ENCODE results near the gene HLF. TPM values are rescaled to one million over a fixed set of nuclear protein-coding genes. Genes with fewer than 3 reads are reported as not detected.
A peak's percentile ranks its signal among the peaks of the same experiment; 100 is the strongest.

Gene HLF
- total RNA-seq, 2 donors from 2014 or later, result 0.11 to 1.8 TPM

DNA sequence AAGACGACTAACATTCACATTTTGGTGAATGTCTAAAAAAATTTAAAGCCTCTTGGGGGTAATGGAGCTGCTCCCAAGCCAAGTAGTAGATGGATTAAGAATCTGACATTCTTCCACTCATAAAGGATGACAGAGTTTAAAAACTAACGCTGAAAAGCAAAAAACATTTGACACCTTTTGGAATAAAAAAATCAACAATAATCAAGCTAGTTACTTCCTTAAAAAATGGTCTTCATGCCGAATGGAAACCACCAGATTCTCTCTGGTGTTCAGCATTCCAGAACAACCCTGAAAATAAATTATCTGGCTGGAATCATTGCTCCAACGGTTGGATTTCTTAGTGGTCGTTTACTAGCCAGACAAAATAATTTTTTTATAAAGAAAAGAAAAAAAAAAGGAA is 18.0 kb downstream of the HLF start:
- DNase-seq (ENCODE audit: low spot score in 2 of 2), result no peak
- ATAC-seq, result no peak
- H3K9me3 Mint-ChIP-seq, result no peaks in the 10 kb centered on the region
- H3K36me3 Mint-ChIP-seq, result no peaks in the 10 kb centered on the region
- no peak overlapping the region for H3K27ac Mint-ChIP-seq

DNA sequence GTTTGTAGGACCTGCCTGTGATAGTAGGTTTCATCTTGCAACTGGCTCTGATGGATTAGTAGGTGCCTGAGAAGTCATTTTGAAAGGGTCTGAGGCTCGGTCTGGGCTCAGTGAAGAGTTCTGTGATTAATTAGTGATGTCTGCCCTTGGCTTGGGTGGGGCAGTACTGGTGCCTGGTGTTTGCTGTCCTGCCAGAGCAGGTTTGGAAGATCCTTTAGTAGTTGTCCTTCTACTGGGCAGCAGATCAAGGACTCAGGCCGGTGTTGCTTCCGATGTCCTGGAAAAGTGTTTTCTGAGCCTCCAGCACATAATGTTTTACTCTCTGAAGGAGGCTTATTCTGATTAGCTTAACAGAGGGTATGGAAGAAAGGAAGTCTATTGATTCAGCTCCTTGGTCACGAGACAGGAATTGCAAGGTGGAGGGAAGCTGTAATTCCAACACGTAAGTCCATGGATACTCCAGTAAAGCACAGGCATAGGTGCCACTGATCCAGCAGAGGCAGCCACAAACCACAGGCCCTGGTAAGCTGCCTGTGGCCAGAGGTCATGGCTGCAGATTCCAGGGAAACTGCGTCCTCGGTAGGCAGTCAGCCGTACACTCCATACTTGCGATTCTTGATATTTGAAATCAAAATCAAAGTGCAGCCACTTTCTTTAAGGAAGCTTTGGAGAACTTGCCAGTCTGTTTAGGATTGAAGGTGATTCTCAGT is 18.7 kb downstream of the HLF start:
- ATAC-seq (no peak), DNase-seq (ENCODE audit: low spot score in 2 of 2) (no peak)
- Mint-ChIP-seq H3K9me3 (no peaks in the 10 kb centered on the region), H3K27ac (no peak overlapping the region), H3K36me3 (no peaks in the 10 kb centered on the region)

DNA sequence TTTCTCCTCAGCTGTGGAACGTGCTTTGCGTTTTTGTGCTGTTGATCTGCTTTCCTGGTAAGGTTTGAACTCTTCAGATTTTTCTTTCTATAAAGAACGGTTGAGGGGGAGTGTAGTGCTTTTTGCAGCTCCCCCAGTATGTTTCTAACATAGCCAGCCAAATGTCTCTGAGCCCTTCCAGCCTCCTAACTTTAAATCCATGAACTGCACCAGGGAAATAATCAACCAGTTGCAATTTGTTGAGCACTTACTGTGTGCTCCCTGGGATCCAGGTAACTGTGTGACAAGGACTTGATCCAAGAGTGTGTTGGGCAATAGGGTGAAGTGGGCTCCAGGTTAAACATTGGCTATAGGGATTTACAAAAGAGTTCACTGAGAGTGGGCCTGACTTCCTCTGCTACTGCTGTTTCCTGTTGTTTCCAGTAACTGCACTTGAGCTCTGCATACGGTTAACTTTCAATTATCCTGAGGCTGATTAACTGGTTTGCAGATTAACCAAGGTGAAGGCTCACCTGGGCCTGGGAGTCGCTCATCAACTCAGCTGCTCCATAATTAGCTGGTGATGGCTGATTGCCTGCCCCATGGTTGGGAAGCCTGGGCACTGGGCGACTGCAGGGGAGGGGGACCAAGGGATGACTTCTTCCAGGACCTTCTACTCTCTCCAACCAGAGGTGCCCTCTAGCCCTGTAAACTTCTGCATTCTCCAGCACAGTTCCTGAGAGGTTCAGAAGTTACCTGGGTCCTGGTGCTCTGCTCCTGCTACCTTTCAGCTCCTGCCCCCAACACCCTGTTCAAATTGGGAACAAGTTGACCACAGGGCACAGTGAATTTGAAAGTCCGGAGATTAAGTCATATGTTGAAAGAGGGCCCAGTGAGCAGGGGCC is 19.5 kb downstream of the HLF start:
- DNase-seq (ENCODE audit: low spot score in 2 of 2), result no peak
- ATAC-seq, result no peak
- Mint-ChIP-seq H3K36me3 (no peaks in the 10 kb centered on the region), H3K9me3 (no peaks in the 10 kb centered on the region), H3K27ac (peak overlapping the region in 1 of 2 donors; percentile 29)

DNA sequence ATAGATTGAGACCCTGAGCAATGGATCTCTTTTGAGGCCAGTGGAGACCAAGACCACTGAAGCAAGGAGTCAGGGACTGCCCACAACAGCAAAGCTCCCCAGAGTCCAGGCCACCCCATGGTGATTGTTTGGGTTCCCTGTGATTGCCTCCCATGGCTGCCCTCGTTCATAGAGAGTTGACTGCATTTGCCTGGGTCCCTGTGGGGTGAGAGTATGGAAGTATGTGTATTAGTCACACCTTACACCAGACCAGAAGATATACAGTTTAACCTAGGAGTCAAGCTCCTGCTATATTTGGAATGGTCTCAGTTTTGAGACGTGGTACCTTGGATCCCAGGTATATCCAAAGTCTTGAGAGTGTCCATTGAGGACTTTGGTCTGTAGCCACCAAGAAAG is 20.2 kb downstream of the HLF start:
- Mint-ChIP-seq H3K27ac (no peak overlapping the region), H3K9me3 (no peaks in the 10 kb centered on the region), H3K36me3 (no peaks in the 10 kb centered on the region)
- no peak for DNase-seq (ENCODE audit: low spot score in 2 of 2)
- no peak for ATAC-seq

DNA sequence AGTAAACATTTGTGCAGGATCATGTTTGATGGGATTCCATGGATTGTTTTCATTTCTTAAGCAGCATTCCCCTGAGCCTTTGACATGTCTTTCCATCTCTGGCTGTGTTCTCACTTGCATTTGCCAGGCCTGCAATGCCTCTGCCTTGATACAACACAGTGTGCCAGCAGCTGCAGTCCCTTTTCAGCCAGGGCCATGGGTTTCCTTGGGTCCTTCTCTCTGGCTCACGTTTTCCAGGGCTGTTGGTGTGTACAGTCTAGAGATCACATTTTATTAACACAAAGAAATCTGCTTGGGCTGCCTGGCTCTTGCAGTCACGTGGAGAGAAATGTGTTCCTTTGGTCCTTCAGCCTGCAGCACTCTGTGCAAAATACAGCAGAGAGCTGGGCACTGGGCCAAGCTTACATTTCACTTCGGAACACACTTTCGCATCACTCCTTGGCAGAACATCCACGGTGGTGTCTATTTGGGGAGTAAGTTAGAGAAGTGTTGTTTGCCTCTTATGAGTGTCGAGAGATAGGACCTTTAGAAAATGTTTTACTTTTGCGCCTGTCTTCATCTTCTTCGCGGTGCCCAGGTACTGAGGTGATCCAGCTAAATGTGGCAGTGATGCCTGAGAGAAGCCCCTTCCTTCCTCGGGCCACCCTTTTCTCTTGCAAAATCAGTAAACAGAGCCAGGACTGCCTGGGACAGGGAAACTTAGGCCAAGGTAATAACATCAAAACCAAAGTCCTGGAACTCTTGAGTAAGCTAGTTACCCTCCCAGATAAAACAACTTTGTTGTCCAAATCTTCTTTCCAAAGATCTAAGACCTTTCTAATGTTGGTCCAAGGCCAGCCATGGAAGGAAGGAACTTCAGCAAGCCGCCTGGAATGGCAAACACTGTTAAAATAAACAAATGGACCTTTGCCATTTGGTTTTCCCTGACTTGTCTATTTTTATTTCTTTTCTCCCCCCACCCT is 20.9 kb downstream of the HLF start:
- Mint-ChIP-seq H3K27ac (no peak overlapping the region), H3K36me3 (no peaks in the 10 kb centered on the region), H3K9me3 (no peaks in the 10 kb centered on the region)
- DNase-seq (ENCODE audit: low spot score in 2 of 2) (no peak), ATAC-seq (no peak)

DNA sequence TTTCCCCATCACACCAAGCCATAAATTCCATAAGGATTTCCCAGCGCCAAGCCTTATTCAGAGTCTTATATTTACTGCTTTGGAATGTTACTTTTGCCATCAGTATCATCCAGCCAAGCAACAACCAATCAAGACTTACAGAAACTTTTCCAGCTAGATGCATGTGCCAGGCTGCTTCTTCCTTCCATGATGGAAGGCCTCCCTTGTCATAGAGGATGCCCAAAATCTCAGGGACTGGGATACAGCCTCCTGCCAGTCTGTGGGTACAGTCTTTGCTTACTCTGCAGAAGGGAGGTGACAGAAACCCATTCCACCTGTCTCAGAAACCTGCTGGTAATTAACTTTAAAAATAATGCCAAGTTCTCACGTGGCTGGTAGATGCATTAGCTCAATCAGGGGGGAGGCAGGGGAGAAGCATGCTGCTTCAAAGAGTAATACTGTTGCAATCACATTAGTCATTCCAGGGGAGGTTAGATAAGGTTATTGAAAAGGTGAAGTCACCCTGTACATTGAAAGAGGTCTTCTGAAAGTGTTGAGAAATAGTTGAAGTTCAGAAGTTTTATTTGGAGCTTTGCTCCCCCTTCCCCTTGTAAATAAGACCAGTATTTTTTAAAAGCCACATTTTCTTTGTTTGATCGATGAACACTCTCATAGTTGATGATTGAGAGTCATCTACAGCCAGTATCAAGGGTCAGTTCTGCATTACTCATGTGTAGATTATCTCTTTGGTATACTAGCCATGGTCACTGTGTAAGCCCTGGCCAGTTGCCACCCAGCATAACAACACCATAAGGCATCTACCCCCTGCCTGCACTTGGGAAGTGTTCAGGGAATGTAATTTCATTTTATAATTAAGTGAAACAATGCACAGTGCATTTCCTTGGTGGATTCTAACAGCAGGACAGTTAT is 22.2 kb downstream of the HLF start:
- Mint-ChIP-seq H3K36me3 (no peaks in the 10 kb centered on the region), H3K9me3 (no peaks in the 10 kb centered on the region), H3K27ac (no peak overlapping the region)
- ATAC-seq, result peak in 1 of 2 donors; percentile 46
- DNase-seq (ENCODE audit: low spot score in 2 of 2), result no peak

DNA sequence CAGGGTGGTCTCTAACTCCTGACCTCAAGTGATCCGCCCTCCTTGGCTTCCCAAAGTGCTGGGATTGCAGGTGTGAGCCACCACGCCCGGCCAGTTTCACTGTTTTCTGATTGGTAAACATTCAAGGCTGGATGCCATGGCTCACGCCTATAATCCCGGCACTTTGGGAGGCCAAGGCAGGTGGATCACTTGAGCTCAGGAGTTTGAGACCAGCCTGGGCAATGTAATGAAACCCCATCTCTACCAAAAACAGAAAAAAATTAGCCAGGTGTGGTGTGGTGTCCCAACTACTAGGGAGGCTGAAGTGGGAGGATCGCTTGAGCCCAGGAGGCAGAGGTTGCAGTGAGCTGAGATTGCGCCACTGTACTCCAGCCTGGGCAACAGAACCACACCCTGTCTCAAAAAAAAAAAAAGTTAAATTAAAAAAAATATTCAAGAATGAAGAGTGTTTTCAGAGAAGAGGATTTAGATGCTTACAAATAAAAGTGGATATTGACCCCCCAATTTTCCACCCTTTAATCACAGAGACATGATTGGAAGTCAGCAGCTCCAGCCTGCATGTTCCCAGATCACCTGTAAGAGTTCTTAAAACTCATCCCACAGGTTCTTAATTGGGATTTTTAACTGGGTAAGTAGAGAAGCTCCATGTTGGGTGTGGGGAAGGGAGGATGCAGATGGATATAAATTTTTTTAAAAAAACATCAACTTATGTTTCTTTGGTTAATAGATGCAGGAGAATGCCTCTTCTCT is 23.8 kb downstream of the HLF start:
- Mint-ChIP-seq H3K36me3 (no peaks in the 10 kb centered on the region), H3K27ac (no peak overlapping the region), H3K9me3 (no peaks in the 10 kb centered on the region)
- DNase-seq (ENCODE audit: low spot score in 2 of 2) (no peak), ATAC-seq (no peak)

DNA sequence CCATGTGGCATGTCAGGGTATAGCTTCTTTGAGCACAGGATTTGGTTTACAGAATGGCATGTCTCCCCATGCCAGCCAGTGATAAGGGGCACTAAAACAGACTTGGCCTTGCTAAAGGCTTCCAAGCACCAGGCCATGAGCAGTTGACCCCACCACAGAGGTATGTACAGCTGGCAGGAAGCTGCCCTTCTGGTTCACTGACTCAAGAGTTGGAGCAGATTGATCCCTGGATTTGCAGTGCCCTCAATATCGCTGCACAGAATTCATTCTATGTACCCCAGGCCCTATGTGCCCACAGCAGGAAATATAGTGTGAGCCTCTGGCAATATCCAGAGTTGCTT is 24.3 kb downstream of the HLF start:
- Mint-ChIP-seq H3K36me3 (no peaks in the 10 kb centered on the region), H3K9me3 (no peaks in the 10 kb centered on the region), H3K27ac (no peak overlapping the region)
- DNase-seq (ENCODE audit: low spot score in 2 of 2) (no peak), ATAC-seq (no peak)

DNA sequence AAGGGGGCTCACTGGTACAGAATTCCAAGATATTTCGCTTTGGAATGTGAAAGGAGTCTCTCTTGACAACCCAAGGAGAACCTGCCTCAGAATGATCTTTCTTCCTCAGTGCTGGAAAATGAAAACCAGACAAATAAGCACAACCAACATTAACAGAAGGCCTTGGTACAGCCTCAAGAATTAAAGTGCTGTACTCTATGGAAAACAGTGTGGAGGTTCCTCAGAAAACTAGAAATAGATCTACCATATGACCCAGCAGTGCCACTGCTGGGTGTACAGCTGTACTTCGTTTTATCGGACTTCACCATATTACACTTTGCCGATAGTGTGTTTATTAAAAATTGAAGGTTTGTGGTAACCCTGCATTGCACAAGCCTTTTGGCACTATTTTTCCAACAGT is 25.2 kb downstream of the HLF start:
- no peak overlapping the region for H3K27ac Mint-ChIP-seq

DNA sequence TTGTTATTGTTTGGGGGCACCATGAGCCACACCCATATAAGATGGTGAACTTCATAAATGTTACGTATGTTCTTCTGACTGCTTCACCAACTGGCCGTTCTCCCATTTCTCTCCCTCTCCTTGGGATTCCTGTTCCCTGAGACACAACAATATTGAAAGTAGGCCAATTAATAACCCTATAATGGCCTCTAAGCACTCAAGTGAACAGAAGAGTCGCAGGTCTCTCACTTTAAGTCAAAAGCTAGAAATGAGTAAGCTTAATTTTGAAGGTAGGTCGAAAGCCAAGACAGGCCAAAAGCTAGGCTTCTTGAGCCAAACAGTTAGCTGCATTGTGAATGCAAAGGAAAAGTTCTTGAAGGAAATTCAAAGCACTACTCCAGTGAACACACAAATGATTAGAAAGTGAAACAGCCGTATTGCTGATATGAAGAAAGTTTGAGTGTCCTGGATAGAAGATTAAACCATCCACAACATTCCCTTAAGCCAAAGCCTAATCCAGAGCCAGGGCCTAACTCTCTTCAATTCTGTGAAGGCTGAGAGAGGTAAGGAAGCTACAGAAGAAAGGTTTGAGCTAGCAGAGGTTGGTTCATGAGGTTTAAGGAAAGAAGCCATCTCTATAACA is 25.8 kb downstream of the HLF start:
- ATAC-seq (no peak), DNase-seq (ENCODE audit: low spot score in 2 of 2) (no peak)
- Mint-ChIP-seq H3K36me3 (no peaks in the 10 kb centered on the region), H3K27ac (no peak overlapping the region), H3K9me3 (no peaks in the 10 kb centered on the region)

More for the DNA sequence above, 25.2 kb downstream of the HLF start:
- ATAC-seq (no peak), DNase-seq (ENCODE audit: low spot score in 2 of 2) (no peak)
- H3K36me3 Mint-ChIP-seq, result no peaks in the 10 kb centered on the region
- H3K9me3 Mint-ChIP-seq, result no peaks in the 10 kb centered on the region

DNA sequence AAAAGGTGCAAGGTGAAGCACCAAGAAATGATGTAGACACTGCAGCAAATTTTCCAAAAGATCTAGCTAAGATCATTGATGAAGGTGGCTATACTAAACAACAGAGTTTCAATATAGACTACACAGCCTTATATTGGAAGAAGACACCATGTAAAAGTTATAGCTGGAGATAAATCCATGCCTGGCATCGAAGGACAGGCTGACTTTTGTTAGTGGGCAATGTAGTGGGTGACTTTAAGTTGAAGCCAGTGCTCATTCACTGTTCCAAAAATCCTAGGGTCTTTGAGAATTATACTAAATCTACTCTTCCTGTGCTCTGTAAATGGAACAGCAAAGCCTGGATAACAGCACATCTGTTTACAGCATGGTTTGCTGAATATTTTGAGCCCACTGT is 26.4 kb downstream of the HLF start:
- Mint-ChIP-seq H3K36me3 (no peaks in the 10 kb centered on the region), H3K27ac (no peak overlapping the region), H3K9me3 (no peaks in the 10 kb centered on the region)
- no peak for ATAC-seq
- no peak for DNase-seq (ENCODE audit: low spot score in 2 of 2)

DNA sequence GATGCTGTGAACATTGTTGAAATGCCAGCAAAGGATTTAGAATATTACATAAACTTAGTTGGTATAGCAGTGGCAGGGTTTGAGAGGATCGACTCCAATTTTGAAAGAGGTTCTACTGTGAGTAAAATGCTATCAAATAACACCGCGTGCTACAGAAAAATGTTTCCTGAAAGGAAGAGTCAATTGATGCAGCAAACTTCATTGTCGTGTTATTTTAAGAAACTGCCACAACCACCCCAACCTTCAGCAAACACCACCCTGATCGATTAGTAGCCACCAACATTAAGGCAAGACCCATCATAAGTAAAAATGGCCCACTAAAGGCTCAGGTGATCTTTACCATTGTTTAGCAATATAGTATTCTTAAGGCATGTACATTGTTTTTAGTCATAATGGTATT is 27.3 kb downstream of the HLF start:
- no peak for ATAC-seq
- DNase-seq (ENCODE audit: low spot score in 2 of 2), result no peak
- no peaks in the 10 kb centered on the region for H3K9me3 Mint-ChIP-seq
- no peaks in the 10 kb centered on the region for H3K36me3 Mint-ChIP-seq
- no peak overlapping the region for H3K27ac Mint-ChIP-seq

DNA sequence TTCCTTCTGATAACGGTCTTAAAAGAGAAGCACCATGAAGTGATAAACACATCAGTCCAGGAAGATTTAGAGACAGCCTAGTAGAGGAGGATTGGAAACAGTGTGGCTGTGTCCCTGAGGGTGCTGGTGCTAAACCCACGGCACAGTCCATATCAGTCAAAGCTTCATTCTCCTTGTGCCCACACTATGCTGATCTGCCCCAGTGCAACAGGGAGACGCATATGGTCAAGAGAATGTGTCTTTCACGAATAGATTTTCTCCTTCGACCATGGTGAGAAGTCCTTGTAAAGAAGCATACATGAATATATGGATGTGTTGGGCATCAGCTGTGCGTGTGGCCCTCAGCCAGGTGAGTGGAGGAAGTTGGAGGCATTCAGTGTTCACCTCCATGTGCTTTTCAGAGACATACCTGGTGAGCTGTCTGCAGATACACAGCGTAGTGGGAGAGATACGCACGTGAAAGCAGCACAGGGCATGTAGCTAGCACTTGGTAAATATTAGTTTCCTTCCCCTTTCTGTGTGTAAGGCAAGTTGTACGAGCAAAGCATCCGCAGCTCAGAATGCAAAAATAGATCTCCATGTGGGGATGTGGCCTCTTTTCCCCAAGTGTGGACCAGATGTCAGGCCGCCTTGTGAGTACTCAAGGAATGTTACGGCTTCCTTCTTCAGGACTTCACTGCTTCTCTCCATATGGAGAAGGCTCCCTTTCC is 29.4 kb downstream of the HLF start:
- DNase-seq (ENCODE audit: low spot score in 2 of 2), result no peak
- ATAC-seq, result no peak
- Mint-ChIP-seq H3K36me3 (no peaks in the 10 kb centered on the region), H3K9me3 (no peaks in the 10 kb centered on the region), H3K27ac (no peak overlapping the region)

DNA sequence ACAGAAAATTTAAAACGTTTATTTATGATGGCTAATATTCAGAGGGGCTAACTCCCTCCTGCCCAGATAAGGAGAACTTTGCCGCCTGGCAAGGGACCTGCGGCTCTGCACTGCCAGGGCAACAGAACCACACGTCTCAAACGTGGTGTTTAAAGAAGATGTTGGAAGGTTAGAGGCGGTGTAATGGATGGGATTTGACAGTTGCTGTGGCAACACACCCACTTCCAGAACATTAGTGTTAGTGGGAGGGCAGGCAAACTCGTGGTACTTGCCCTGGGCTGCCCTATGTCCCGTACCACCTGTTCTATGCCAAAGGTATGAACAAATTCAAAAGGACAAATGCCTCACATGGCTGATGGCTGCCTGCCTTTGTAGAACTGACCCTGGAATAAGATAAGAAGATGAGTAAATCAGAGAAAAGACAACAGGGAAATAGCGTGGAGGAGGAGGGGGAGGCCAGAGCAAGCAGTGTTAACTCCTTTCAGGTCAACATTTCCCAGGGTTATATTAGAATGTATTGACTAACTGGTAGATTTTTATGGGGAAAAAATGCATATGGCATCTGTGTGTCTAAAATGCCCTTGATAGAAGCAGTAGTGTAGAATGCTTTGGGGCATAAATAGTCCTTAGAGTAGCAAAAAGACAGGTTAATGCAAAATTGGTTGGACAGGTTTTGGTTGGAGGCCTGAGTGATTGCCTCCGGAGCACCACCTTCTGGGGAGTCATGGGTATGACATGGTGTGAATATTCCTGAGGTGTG is 30.8 kb downstream of the HLF start:
- H3K9me3 Mint-ChIP-seq, result no peaks in the 10 kb centered on the region
- no peaks in the 10 kb centered on the region for H3K36me3 Mint-ChIP-seq
- peak in 1 of 2 donors; percentile 66 for DNase-seq (ENCODE audit: low spot score in 2 of 2)
- peak; percentile 67 to 78 for ATAC-seq
- no peak overlapping the region for H3K27ac Mint-ChIP-seq

Measured in activated naive CD4-positive, alpha-beta T cell treated with anti-CD3 and anti-CD28 coated beads, Interleukin-2, amount 50 U/mL, for 72 hours (primary cell).